A549 (cell line): Measurements from ENCODE around the gene DBF4. TPM values are rescaled to one million over a fixed set of nuclear protein-coding genes. Genes with fewer than 3 reads are reported as not detected.

Experiments
- ATAC-seq, 2 experiments: fragments of 200-7000 bp in 1 of 2; fragments of >200 bp in 1 of 2; cut with Nextera tagmentation in 1 of 2; cut with Tn5 transposase in 1 of 2; 3 replicates each; pipeline versions ENCODE4 v1.8.0 to v1.9.1; 2018 to 2020; ENCODE audit warnings: mild to moderate bottlenecking in 1 of 2, moderate library complexity in 1 of 2
- CTCF ChIA-PET: fragments of 300-600 bp; sonication (Branson Sonifier 250); formaldehyde crosslinking; extraction: SDS; loops from one replicate; lab custom pipeline; 2021; ENCODE audit warnings: antibody characterized with exemption, inconsistent platforms; lab: Yijun Ruan, JAX
- POLR2A ChIA-PET: fragments of 350-600 bp; formaldehyde crosslinking; extraction: SDS; loops from one replicate; lab custom pipeline; 2021; ENCODE audit warnings: antibody characterized with exemption, inconsistent platforms; lab: Yijun Ruan, JAX
- DNase-seq, 2 experiments: peaks; one replicate each; pipeline versions ENCODE4 v3.0.0 to v3.0.0-alpha.2; 2011 to 2016; ENCODE audit warnings: low read depth in 1 of 2, low spot score in 1 of 2
- FAIRE-seq: peaks from 2 replicates; lab custom pipeline; 2011; peaks lifted over from hg19 to GRCh38; lab: Jason Lieb, UNC
- H3K27ac ChIP-seq, 2 experiments: fragments of >200 bp; sonication (Bioruptor Twin); formaldehyde crosslinking; 3 replicates each; pipeline ENCODE4 v1.5.1; 2016 to 2017
- H3K4me1 ChIP-seq: fragments of >200 bp; sonication (Bioruptor Twin); formaldehyde crosslinking; 3 replicates; pipeline ENCODE4 v1.6.1; 2016
- H3K4me2 ChIP-seq: fragments of >200 bp; sonication (Bioruptor Twin); formaldehyde crosslinking; 3 replicates; pipeline ENCODE4 v1.6.1; 2016
- H3K4me3 ChIP-seq: fragments of >200 bp; sonication (Bioruptor Twin); formaldehyde crosslinking; 3 replicates; pipeline ENCODE4 v1.5.1; 2016
- H3K9me3 ChIP-seq: fragments of >200 bp; sonication (Bioruptor Twin); formaldehyde crosslinking; 3 replicates; pipeline ENCODE4 v1.6.1; 2016
- BHLHE40 ChIP-seq: IDR thresholded peaks from 2 replicates; pipeline ENCODE4 v1.6.1; 2012; ENCODE audit warnings: low read depth, low read length, inconsistent platforms
- CEBPB ChIP-seq, 2 experiments: fragments of >200 bp in 1 of 2; sonication (Bioruptor Twin) in 1 of 2; formaldehyde crosslinking in 1 of 2; IDR thresholded peaks; 2 replicates each; pipeline ENCODE4 v1.6.1; 2012 to 2016
- CHD2 ChIP-seq: fragments of 150-350 bp; IDR thresholded peaks from 2 replicates; pipeline ENCODE4 v1.6.1; 2014; ENCODE audit warnings: low read length; ENCODE audit not compliant: partially characterized antibody
- CHD4 ChIP-seq: fragments of 200-600 bp; sonication (generic); IDR thresholded peaks from 2 replicates; pipeline ENCODE4 v1.6.1; 2016; ENCODE audit warnings: antibody characterized with exemption, mild to moderate bottlenecking, borderline replicate concordance
- EHMT2 ChIP-seq: fragments of 200-600 bp; sonication (generic); IDR thresholded peaks from 2 replicates; pipeline ENCODE4 v1.6.1; 2016; ENCODE audit warnings: antibody characterized with exemption, low read depth, mild to moderate bottlenecking, moderate library complexity
- ELK1 ChIP-seq: fragments of 150-350 bp; IDR thresholded peaks from 2 replicates; pipeline ENCODE4 v1.6.1; 2014; ENCODE audit warnings: low read depth, mild to moderate bottlenecking, low read length
- EP300 ChIP-seq, 2 experiments: fragments of >200 bp; sonication (Bioruptor Twin); formaldehyde crosslinking; IDR thresholded peaks; 2 replicates in 1 of 2; 3 replicates in 1 of 2; pipeline ENCODE4 v1.6.1; 2016 to 2017
- ESRRA ChIP-seq: fragments of 150-350 bp; IDR thresholded peaks from 2 replicates; pipeline ENCODE4 v1.6.1; 2014; ENCODE audit warnings: mild to moderate bottlenecking, low read length, borderline replicate concordance
- FOXS1 ChIP-seq: fragments of 250-450 bp; sonication (Bioruptor Pico); IDR thresholded peaks from 2 replicates; pipeline ENCODE4 v1.5.0; 2020; ENCODE audit warnings: mild to moderate bottlenecking, moderate library complexity
- HDAC2 ChIP-seq: fragments of 200-600 bp; sonication (generic); IDR thresholded peaks from 2 replicates; pipeline ENCODE4 v1.6.1; 2016
- HMGXB4 ChIP-seq: fragments of 250-450 bp; sonication (Bioruptor Pico); IDR thresholded peaks from 2 replicates; pipeline ENCODE4 v1.5.0; 2021; ENCODE audit warnings: mild to moderate bottlenecking, moderate library complexity, borderline replicate concordance
- HOXB13 ChIP-seq: fragments of 250-450 bp; sonication (Bioruptor Pico); IDR thresholded peaks from 2 replicates; pipeline ENCODE4 v1.5.0; 2020; ENCODE audit warnings: low read depth, mild to moderate bottlenecking, moderate library complexity
- JUN ChIP-seq, 2 experiments: fragments of >200 bp; sonication (Bioruptor Twin); formaldehyde crosslinking; IDR thresholded peaks; 2 replicates in 1 of 2; 3 replicates in 1 of 2; pipeline ENCODE4 v1.6.1; 2016 to 2017
- KDM1A ChIP-seq: fragments of 200-600 bp; sonication (generic); IDR thresholded peaks from 2 replicates; pipeline ENCODE4 v1.6.1; 2016; ENCODE audit warnings: low read depth, mild to moderate bottlenecking
- MAX ChIP-seq: IDR thresholded peaks from 2 replicates; pipeline ENCODE4 v1.6.1; 2012
- NFE2L2 ChIP-seq: fragments of 150-350 bp; conservative IDR thresholded peaks from 2 replicates; pipeline ENCODE4 v1.6.1; 2014; ENCODE audit warnings: low read length
- NPAS2 ChIP-seq: fragments of 250-450 bp; sonication (Bioruptor Pico); IDR thresholded peaks from 2 replicates; pipeline ENCODE4 v1.8.0; 2022; ENCODE audit warnings: mild to moderate bottlenecking, moderate library complexity, borderline replicate concordance
- RCOR1 ChIP-seq: fragments of 150-350 bp; IDR thresholded peaks from 2 replicates; pipeline ENCODE4 v1.6.1; 2014; ENCODE audit warnings: antibody characterized with exemption, low read length, low read depth
- ZC3H11A ChIP-seq: fragments of 450-650 bp; IDR thresholded peaks from 2 replicates; pipeline ENCODE4 v1.6.1; 2014; ENCODE audit warnings: antibody characterized with exemption, mild to moderate bottlenecking
- WGBS: methylation state at CpG from one replicate; pipeline ENCODE4 v1.1.6; 2017; ENCODE audit errors: missing lambda C conversion rate; 5-methylcytosine and 5-hydroxymethylcytosine counted together
- polyA plus RNA-seq, 4 experiments: library from polyadenylated mRNA; depleted of rRNA in 3 of 4; stranded (reverse); fragments of >200 nt; fragmentation: RNase III in 1 of 4; extraction: RNeasy Plus Mini Kit Qiagen cat#74134 plus additional on column Dnase treatment in 1 of 4; gene quantifications; 2 replicates in 3 of 4; 3 replicates in 1 of 4; pipeline ENCODE4 v1.2.3, GENCODE V29; 2011 to 2017
- TF ChIP-seq, protein P1 (sequence below): IDR thresholded peaks from 2 replicates; pipeline ENCODE4 v1.6.1; 2012; ENCODE audit warnings: low read depth, borderline replicate concordance

The DBF4 gene
- polyA plus RNA-seq, 2 of the 4 experiments (the other 2 are of a cell fraction): 27.8 to 29.3 TPM

GRCh38 chr7:87934699-87935383 is 58.5 kb downstream of the DBF4 start:
- H3K27ac ChIP-seq: peak overlapping the region in 1 of 2 experiments; percentile 82; a peak in 3 of 6 replicates
- peak overlapping the region; percentile 66 for H3K4me3 ChIP-seq
- DNase-seq (peak in 1 of 2 experiments; percentile 9), ATAC-seq (peak; percentile 33 to 43; a peak in 5 of 6 replicates), FAIRE-seq (no peak)
- ChIA-PET POLR2A (interaction anchor here (1.0 kb wide), 1 partner anchor 59 kb away, joined by 3 read pairs; the partner anchor contains the start of genes DBF4 and SLC25A40), CTCF (interaction anchor here (1.0 to 1.2 kb wide), 2 partner anchors 8 to 106 kb away, joined by 3 to 4 read pairs; no protein-coding TSS in a partner anchor)
- peak overlapping the region; percentile 91 for H3K4me2 ChIP-seq
- TF ChIP-seq HDAC2 (no peak), MAX (peak; percentile 63)
- TF ChIP-seq, protein P1, sequence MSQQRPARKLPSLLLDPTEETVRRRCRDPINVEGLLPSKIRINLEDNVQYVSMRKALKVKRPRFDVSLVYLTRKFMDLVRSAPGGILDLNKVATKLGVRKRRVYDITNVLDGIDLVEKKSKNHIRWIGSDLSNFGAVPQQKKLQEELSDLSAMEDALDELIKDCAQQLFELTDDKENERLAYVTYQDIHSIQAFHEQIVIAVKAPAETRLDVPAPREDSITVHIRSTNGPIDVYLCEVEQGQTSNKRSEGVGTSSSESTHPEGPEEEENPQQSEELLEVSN: peak; percentile 48; the same call in 1 of the 2 replicates
- H3K4me1 ChIP-seq: 0 out of 3 replicates have a peak, but pooled peaks cover 3% of the 10 kb centered on the region
- WGBS: 21% methylated on average over 40 of the region's 47 CpGs
- H3K9me3 ChIP-seq: no peaks in the 10 kb centered on the region

- FAIRE-seq (no peak), DNase-seq (no peak), ATAC-seq (no peak)
- Histone ChIP-seq H3K4me3 (peak overlapping the region; percentile 66; the same call in 2 of the 3 replicates), H3K9me3 (no peaks in the 10 kb centered on the region), H3K4me2 (peak overlapping the region; percentile 91), H3K27ac (no peak overlapping the region), H3K4me1 (0 out of 3 replicates have a peak, but pooled peaks cover 3% of the 10 kb centered on the region)
- POLR2A ChIA-PET: no interaction called here
- WGBS: 61% methylated on average over 8 of the region's 8 CpGs
- TF ChIP-seq HMGXB4: no peak
- no peak for TF ChIP-seq NFE2L2
- no peak for TF ChIP-seq CHD4
- TF ChIP-seq CHD2: no peak
- TF ChIP-seq HDAC2: no peak
- TF ChIP-seq HOXB13 (CRISPR knock-in tag): no peak
- CTCF ChIA-PET: no interaction called here
Observed at GRCh38 chr7:87935384-87935706, 59.1 kb downstream of the DBF4 start.

GRCh38 chr7:87941138-87941537 is 64.8 kb downstream of the DBF4 start:
- 62% methylated on average over 4 of the region's 4 CpGs for WGBS
- FAIRE-seq (no peak), DNase-seq (no peak), ATAC-seq (no peak)
- Histone ChIP-seq H3K9me3 (no peaks in the 10 kb centered on the region), H3K4me3 (no peak overlapping the region), H3K4me1 (no peaks in the 10 kb centered on the region), H3K4me2 (no peak overlapping the region), H3K27ac (no peak overlapping the region)
- TF ChIP-seq NPAS2 (CRISPR knock-in tag) (no peak), JUN (IDR thresholded peaks at IDR 0.05) (no peak), HDAC2 (no peak), CEBPB (IDR thresholded peaks at IDR 0.05) (no peak), ESRRA (no peak), FOXS1 (no peak), RCOR1 (no peak), KDM1A (no peak), EP300 (IDR thresholded peaks at IDR 0.05) (no peak), BHLHE40 (no peak), ZC3H11A (no peak), EHMT2 (no peak), ELK1 (no peak)
- ChIA-PET CTCF (no interaction called here), POLR2A (no interaction called here)
